ENCODE data around the gene MXI1.
"Not testable (repeated sequence)": the region's sequence is repeated elsewhere in the genome, so short reads cannot be mapped to it uniquely, and the experiment has no call there.

The MXI1 gene

DNA sequence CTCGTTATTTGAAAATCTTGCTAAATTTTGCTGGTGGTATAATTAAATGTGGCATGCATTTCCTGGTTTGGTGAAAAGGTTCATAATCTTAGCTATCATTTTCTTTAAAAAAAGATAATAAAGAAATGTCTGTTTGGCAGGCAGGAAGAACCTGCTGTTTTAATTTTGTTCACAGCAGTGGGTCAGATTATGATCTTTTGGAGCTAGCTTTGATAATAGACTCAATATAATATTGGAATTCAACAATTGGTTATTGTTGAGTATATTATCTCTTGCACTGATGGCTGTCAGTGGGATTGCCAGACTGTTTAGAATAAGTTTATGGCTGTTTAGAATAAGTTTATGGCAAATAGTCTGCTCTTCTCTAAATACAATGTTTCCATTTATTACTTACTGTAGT is 35.1 kb downstream of the MXI1 start:
- ChIA-PET CTCF (interaction anchor here (0.8 to 1.1 kb wide), 2 partner anchors 13 to 36 kb away, joined by 3 read pairs; no protein-coding TSS in a partner anchor), POLR2A (no interaction called here)
- DNase-seq (ENCODE audit: extremely low spot score) = no peak

GRCh38 chr10:110244550-110244949 is 37.1 kb downstream of the MXI1 start:
- TF ChIP-seq, protein P1, sequence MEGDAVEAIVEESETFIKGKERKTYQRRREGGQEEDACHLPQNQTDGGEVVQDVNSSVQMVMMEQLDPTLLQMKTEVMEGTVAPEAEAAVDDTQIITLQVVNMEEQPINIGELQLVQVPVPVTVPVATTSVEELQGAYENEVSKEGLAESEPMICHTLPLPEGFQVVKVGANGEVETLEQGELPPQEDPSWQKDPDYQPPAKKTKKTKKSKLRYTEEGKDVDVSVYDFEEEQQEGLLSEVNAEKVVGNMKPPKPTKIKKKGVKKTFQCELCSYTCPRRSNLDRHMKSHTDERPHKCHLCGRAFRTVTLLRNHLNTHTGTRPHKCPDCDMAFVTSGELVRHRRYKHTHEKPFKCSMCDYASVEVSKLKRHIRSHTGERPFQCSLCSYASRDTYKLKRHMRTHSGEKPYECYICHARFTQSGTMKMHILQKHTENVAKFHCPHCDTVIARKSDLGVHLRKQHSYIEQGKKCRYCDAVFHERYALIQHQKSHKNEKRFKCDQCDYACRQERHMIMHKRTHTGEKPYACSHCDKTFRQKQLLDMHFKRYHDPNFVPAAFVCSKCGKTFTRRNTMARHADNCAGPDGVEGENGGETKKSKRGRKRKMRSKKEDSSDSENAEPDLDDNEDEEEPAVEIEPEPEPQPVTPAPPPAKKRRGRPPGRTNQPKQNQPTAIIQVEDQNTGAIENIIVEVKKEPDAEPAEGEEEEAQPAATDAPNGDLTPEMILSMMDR (IDR thresholded peaks at IDR 0.05; ENCODE audit: control extremely low read depth, extremely low read depth, low read depth, missing control alignments) = no peak
- ChIA-PET CTCF (interaction anchor here (0.9 to 2.3 kb wide), 5 partner anchors 10 to 106 kb away, joined by 3 to 11 read pairs (median 3); no protein-coding TSS in a partner anchor), POLR2A (no interaction called here)
- no peak for DNase-seq (ENCODE audit: extremely low spot score)

More for the DNA sequence above, 35.1 kb downstream of the MXI1 start:
- TF ChIP-seq, protein P1 (IDR thresholded peaks at IDR 0.05; ENCODE audit: control extremely low read depth, extremely low read depth, low read depth, missing control alignments) = no peak

GRCh38 chr10:110247833-110248232 is 40.4 kb downstream of the MXI1 start:
- CTCF ChIA-PET = interaction anchor here (2.3 kb wide), 1 partner anchor 40 kb away, joined by 5 read pairs; no protein-coding TSS in a partner anchor
- DNase-seq (ENCODE audit: extremely low spot score); POLR2A ChIA-PET: not testable (repeated sequence)

DNA sequence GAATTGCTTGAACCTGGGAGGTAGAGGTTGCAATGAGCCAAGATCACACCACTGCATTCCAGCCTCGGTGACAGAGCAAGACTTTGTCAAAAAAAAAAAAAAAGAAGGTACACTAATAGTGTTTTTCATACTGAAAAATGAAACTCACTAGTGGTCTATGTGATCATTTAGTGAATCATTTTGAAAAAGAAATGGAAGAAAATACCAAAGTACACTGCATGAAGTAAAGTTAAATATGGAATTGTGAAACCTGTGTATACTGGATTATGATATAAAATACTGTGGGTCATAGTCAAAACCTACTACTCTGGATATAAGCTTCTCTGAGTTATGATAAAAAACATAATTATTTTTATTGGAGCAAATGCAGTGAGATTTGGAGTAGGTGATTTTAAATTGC is 42.1 kb downstream of the MXI1 start:
- DNase-seq (ENCODE audit: extremely low spot score); POLR2A ChIA-PET: not testable (repeated sequence)
- CTCF ChIA-PET = interaction anchor here (2.3 kb wide), 1 partner anchor 41 kb away, joined by 5 read pairs; no protein-coding TSS in a partner anchor

- ChIA-PET CTCF (interaction anchor here (1.1 to 1.6 kb wide), 4 partner anchors 10 to 23 kb away, joined by 3 to 5 read pairs (median 4); no protein-coding TSS in a partner anchor), POLR2A (interaction anchor here (0.6 to 0.7 kb wide), 2 partner anchors 72 to 384 kb away, joined by 3 read pairs; no protein-coding TSS in a partner anchor)
Measured at GRCh38 chr10:110251392-110251791, 44.0 kb downstream of the MXI1 start.

DNA sequence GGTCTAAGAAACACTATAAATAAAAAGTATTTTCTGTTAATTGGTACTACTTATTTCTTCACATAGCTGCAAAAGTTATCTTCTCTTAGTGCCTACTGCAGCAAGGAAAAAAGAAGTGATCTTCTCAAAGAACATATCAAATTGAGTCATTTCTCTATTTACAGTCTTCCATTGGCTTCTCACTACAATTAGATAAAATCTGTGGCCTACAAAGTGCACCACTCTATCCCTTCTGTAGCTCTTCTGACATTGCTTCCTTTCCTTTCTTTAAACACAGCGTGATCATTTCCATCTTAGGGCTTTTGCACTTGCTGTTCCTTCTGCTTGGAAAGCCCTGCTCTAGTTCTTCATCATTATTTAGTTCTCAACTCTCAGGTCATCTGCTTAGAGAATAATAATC is 44.7 kb downstream of the MXI1 start:
- POLR2A ChIA-PET = interaction anchor here (0.6 kb wide), 1 partner anchor 44 kb away, joined by 5 read pairs; no protein-coding TSS in a partner anchor
- CTCF ChIA-PET = interaction anchor here (1.1 to 1.6 kb wide), 3 partner anchors 9 to 23 kb away, joined by 3 to 5 read pairs (median 5); no protein-coding TSS in a partner anchor
- TF ChIP-seq, protein P1 (IDR thresholded peaks at IDR 0.05; ENCODE audit: control extremely low read depth, extremely low read depth, low read depth, missing control alignments) = no peak
- DNase-seq (ENCODE audit: extremely low spot score) = no peak

More at GRCh38 chr10:110251392-110251791, 44.0 kb downstream of the MXI1 start:
- DNase-seq (ENCODE audit: extremely low spot score) = not testable (repeated sequence)

DNA sequence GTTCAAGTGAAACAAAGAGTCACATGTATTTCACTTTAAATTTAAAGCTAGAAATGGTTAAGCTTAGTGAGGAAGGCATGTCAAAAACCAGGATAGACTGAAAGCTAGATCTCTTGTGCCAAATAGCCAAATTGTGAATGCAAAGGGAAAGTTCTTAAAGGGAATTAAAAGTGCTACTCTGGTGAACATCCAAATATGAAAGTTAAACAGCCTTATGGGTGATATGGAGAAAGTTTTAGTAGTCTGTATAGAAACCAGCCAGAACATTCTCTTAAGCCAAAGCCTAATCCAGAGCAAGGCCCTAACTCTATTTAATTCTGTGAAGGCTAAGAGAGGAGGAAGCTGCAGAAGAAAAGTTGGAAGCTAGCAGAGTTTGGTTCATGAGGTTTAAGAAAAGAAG is 47.1 kb downstream of the MXI1 start:
- no peak for DNase-seq (ENCODE audit: extremely low spot score)
- TF ChIP-seq, protein P1 (IDR thresholded peaks at IDR 0.05; ENCODE audit: control extremely low read depth, extremely low read depth, low read depth, missing control alignments) = no peak
- POLR2A ChIA-PET = no interaction called here
- CTCF ChIA-PET = interaction anchor here (0.7 to 1.8 kb wide), 8 partner anchors 9 to 117 kb away, joined by 3 to 6 read pairs (median 4); no protein-coding TSS in a partner anchor

DNA sequence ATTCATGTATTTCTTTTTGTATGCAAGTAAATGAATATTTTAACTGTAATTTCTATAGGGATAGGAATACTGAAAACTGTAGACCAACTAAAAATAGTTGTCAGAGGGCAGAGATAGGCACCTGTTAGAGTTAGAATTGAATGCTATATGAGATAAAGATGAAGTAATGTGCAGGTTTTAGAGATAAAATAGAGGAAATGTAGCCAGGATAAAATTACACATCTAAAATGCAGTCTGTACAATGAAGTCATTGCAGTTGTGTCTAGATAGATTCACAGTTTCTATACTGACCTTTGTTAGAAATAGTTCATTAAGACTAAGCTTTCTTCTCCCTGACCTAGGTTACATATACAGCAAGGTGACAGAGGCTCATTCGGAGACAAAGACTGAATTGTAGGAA is 51.1 kb downstream of the MXI1 start:
- ChIA-PET POLR2A (no interaction called here), CTCF (interaction anchor here (1.7 to 1.8 kb wide), 2 partner anchors 11 to 16 kb away, joined by 4 to 6 read pairs; no protein-coding TSS in a partner anchor)
- DNase-seq (ENCODE audit: extremely low spot score) = no peak
- TF ChIP-seq, protein P1 (IDR thresholded peaks at IDR 0.05; ENCODE audit: control extremely low read depth, extremely low read depth, low read depth, missing control alignments) = no peak

All from GM10248 (cell line).